Inferior parietal cortex (tissue), 1 donor: ENCODE results near the gene TMEM54.

Experiments used
- DNase-seq: peaks from one replicate; pipeline ENCODE4 v3.0.0-alpha.2; 2016; ENCODE audit errors: extremely low spot score

TMEM54 gene

GRCh38 chr1:32864375-32865019, 36.7 kb downstream of the TMEM54 start:
- DNase-seq = no peak

DNA sequence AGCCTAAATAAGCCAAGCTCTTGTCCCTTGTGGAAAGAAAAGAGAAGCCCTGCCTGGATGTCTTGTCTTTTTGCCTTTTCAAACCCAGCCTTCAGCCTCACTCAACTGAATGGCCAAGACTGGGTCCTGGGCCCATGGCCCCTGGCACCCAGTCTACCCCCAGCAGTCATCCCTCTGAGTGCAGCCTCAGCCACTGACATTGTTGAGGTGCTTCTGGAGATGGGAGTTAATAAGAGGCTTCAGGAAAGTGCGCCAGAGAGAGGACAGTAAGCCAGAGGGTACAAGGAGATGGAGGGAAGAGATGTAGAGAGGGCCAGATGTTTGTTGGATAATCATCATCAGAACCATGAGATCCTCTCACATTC, 37.3 kb downstream of the TMEM54 start:
- DNase-seq = no peak

DNA sequence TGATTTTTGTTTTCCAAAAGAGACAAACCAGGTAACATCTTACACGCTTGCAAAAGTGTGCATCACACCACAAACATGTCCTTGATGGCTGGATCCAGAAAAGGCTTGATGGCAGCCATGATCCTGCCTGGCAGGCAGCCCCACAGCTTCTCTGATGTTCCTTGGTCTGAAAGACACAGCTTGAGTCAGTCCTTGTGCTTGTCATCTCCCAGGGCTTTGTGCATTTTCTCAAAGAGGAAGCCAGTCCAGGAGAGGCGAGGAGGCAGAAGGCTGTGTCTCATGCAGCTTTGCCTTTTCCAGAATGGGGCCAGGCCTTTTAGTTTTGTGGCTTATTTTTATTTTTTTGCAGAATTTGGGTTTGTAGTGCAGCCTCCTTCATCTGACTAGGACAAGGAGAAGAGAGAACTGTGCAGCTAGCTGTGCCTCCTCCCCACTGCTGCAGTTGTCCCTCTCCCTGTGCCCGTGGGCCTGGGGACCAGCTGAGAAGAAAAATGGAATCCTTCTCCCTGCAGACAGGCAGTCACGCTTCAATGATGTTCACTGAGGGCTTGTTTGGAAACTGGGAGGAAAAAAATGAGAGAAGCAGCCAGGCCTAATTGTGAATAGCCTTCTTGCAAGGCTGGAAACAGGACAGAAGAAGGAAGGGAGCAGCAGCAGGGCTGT, 37.8 kb downstream of the TMEM54 start:
- DNase-seq = no peak

DNA sequence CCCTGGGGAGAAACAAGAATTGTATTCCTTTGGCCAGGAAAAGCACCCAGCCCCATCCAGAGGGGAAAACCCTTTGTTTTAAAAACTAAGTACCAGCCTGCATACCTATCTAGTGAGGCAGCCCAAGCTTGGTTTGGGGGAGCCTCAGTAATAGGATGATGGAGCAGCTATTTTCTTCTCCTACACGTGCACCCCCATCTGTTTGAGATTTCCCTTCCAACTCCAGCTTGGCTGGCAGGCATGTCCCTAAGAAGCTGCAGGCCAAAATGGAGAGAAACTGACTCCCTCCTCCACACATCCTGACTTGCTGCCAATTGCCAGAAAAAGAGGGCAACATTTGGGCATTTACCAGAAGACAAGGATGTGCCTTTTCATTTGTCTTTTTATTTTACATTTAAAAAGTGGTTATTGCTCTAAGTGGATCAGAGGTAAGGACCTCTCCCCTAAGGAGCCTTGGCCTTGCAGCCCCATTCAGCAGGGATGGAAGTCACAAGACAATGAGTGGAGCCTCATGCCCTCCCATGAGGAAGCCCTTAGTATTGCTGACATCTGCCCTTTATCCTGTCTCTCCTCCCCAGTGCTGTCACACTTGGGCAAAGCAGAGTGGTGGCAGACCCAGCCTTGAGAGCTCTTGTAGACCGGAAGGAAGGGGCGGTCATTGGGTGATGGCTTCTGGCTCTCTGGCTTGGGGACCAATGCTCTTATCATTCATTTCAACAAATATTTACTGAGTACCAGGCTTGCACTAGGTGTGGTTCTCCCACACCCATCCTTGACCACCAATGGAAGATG, 39.1 kb downstream of the TMEM54 start:
- DNase-seq = no peak

GRCh38 chr1:32860566-32860965, 40.6 kb downstream of the TMEM54 start:
- DNase-seq = no peak

- no peak for DNase-seq
Measured at GRCh38 chr1:32859915-32860314, 41.3 kb downstream of the TMEM54 start.

- no peak for DNase-seq
Measured at GRCh38 chr1:32858791-32859190, 42.4 kb downstream of the TMEM54 start.

GRCh38 chr1:32858136-32858535, 43.1 kb downstream of the TMEM54 start:
- no peak for DNase-seq

- DNase-seq = no peak
Measured at GRCh38 chr1:32855861-32856617, 45.1 kb downstream of the TMEM54 start.

- no peak for DNase-seq
Measured at GRCh38 chr1:32848354-32849063, 52.7 kb downstream of the TMEM54 start.
